Measurements from ENCODE around the gene CD27. TPM values are rescaled to one million over a fixed set of nuclear protein-coding genes. Genes with fewer than 3 reads are reported as not detected.

The CD27 gene
- total RNA-seq (ENCODE audit: low replicate concordance), result 0.18 TPM in 1 of 2 replicates, not detected in the other

- no peak for TF ChIP-seq CTCF (IDR thresholded peaks at IDR 0.05; ENCODE audit: insufficient read depth, low read length)
- no peak within 1 kb of the TSS for H3K4me3 ChIP-seq (ENCODE audit: low read depth, low read length)
- no peak for DNase-seq (ENCODE audit: low read depth)
Measured at GRCh38 chr12:6444704-6445688, at the start of gene CD27. Gene CD27 (plus strand): TSS chr12:6444955. CDS start chr12:6445096, 141 bp downstream.

DNA sequence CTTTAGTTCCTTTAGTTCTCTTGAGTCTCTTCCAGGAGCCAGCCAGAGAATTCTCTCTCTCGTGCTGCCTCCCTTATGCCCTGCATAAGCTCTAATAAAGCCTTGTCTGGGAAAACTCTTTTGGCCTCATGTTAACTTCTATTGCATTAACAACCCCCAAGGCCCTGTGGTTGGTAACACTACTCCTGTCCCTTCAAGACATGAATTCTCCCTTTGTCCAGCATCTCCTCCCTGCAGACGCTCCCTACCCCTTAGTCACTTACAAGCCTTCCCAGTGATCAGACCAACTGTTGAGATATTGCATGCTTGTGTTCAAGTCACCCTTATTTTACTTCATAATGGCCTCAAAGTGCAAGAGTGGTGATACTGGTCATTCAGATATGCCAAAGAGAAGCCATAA lies 48.7 kb upstream of the CD27 start:
- no peak for DNase-seq (ENCODE audit: low read depth)
- no peak overlapping the region for H3K4me3 ChIP-seq (ENCODE audit: low read depth, low read length)
- TF ChIP-seq CTCF (IDR thresholded peaks at IDR 0.05; ENCODE audit: insufficient read depth, low read length), result no peak

DNA sequence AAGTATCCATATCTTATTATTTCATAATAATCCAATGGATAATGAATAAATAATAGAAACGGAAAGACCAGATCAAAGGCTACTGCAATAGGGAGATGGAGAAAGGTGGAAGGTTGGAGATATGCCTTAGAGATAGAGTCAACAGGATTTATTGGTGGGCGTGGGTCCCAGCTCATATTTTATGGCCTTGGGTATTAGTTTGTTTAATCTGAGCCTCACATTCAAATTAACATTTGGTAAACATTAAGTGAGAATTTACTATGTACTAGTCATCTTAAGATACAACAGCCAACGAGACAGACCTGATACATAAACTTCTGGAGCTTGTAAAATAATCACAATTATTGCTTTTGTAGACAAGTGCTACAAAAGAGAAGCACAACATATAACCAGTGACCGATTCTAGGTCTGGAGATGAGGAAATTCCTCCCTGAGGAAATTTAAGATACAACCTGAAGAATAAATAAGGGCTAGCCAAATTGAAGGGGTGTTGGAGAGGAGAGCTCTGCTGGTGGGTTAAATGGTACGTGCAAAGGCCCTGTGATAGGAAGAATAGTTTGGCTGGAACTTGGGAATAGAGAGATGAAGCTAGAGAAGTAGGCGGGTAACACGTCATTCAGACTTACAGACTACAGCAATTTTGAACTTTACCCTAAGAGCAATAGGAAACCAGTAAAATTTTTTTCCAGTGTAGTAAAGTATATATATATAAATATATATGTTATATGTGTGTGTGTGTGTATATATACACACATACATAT lies 44.7 kb upstream of the CD27 start:
- no peak for TF ChIP-seq CTCF (IDR thresholded peaks at IDR 0.05; ENCODE audit: insufficient read depth, low read length)
- H3K4me3 ChIP-seq (ENCODE audit: low read depth, low read length), result no peak overlapping the region
- no peak for DNase-seq (ENCODE audit: low read depth)

DNA sequence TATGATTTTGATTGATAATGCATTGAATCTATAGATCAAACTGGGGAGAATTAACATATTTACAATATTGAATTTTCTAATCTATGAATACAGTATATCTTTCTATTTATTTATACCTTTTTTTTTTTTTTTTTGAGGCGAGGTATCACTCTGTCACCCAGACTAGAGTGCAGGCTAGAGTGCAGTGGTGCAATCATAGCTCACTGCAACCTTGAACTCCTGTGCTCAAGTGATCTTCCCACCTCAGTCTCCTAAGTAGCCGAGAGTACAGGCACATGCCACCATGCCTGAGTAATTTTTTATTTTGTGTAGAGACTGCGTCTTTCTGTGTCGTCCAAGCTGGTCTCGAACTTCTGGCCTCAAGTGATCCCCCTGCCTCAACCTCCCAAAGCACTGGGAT lies 40.4 kb upstream of the CD27 start:
- no peak for TF ChIP-seq CTCF (IDR thresholded peaks at IDR 0.05; ENCODE audit: insufficient read depth, low read length)
- no peak for DNase-seq (ENCODE audit: low read depth)
- no peak overlapping the region for H3K4me3 ChIP-seq (ENCODE audit: low read depth, low read length)

GRCh38 chr12:6405963-6406362 lies 38.8 kb upstream of the CD27 start:
- H3K4me3 ChIP-seq (ENCODE audit: low read depth, low read length), result no peak overlapping the region
- no peak for TF ChIP-seq CTCF (IDR thresholded peaks at IDR 0.05; ENCODE audit: insufficient read depth, low read length)
- DNase-seq (ENCODE audit: low read depth), result no peak

DNA sequence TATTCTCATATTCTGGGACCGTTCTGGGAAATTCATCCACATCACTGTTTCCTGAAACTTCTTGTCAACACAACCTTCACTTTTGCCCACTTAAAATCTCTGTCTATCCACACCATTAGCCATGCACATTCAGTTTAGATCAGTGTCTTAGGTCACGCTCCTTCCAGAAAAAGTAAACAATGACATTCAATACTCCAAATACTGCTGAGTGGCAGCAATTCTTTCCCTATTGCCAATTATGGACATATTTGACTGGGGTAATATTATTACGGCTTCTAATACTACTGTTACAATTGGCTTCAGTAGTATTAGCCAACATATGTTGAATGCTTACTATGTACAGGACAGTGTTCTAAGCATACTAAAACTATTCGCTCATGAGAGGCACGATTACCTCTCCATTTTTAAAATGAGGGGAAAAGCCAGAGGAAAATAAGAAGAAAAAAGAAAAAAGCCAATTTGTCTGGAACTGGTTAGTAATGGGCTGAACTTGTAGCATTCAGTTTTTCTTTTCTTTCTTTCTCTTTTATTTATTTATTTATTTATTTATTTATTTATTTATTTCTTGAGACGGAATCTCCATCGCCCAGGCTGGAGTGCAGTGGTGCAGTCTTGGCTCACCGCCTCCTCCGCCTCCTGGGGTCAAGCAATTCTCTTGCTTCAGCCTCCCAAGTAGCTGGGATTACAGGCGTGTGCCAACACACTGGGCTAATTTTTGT lies 37.4 kb upstream of the CD27 start:
- TF ChIP-seq CTCF (IDR thresholded peaks at IDR 0.05; ENCODE audit: insufficient read depth, low read length), result no peak
- no peak for DNase-seq (ENCODE audit: low read depth)
- no peak overlapping the region for H3K4me3 ChIP-seq (ENCODE audit: low read depth, low read length)
